Neural progenitor cell (in vitro differentiated cells): ENCODE data around the gene SDK1.

Source experiments
- EZH2 ChIP-seq: fragments of 200-600 bp; sonication (generic); IDR thresholded peaks from 2 replicates; pipeline ENCODE4 v1.6.1; 2017; ENCODE audit warnings: antibody characterized with exemption, mild to moderate bottlenecking, moderate library complexity
- EZH2phosphoT487 ChIP-seq: fragments of 200-600 bp; sonication (generic); IDR thresholded peaks from 2 replicates; pipeline ENCODE4 v1.6.1; 2017; ENCODE audit warnings: antibody characterized with exemption
- TF ChIP-seq, protein P1 (sequence below): fragments of 200-600 bp; sonication (generic); IDR thresholded peaks from 2 replicates; pipeline ENCODE4 v1.5.1; 2017; ENCODE audit warnings: antibody characterized with exemption, mild to moderate bottlenecking

DNA sequence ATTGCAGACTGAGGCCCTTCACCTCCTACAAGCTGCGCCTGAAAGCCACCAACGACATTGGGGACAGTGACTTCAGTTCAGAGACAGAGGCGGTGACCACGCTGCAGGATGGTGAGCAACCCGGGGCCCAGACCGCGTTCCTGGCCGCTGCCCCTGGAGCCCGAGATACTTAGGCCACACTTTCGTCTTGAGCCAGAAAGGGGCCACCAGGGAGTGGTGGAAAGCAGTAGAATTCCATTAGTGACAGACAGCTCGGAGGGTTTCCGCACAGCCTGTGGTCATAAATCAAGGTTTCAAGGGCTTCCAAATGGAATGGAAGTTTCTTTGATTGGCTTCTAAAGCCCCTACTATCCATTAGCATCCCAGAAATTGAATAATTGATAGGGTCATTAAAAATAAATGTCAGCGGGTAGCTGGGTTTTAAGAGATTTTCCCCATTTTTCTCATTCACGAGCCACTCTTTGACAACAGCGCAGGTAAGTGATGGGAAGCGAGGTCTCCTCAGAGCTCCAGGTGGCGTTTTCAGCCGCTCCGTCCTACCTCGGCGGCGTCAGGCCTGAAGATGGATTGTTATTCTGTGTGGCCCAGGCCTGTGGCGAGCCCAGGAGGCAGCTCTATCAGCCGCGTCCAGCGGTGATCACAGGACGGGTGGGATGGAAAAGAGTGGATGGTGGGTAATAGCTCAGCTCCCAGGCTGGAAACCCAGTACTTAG lies 857.5 kb downstream of the SDK1 start:
- TF ChIP-seq, protein P1, sequence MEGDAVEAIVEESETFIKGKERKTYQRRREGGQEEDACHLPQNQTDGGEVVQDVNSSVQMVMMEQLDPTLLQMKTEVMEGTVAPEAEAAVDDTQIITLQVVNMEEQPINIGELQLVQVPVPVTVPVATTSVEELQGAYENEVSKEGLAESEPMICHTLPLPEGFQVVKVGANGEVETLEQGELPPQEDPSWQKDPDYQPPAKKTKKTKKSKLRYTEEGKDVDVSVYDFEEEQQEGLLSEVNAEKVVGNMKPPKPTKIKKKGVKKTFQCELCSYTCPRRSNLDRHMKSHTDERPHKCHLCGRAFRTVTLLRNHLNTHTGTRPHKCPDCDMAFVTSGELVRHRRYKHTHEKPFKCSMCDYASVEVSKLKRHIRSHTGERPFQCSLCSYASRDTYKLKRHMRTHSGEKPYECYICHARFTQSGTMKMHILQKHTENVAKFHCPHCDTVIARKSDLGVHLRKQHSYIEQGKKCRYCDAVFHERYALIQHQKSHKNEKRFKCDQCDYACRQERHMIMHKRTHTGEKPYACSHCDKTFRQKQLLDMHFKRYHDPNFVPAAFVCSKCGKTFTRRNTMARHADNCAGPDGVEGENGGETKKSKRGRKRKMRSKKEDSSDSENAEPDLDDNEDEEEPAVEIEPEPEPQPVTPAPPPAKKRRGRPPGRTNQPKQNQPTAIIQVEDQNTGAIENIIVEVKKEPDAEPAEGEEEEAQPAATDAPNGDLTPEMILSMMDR: no peak
- TF ChIP-seq EZH2 (no peak), EZH2phosphoT487 (no peak)
